T-cell (primary cell): ENCODE measurements around the gene RAB43. TPM values are rescaled to one million over a fixed set of nuclear protein-coding genes. Genes with fewer than 3 reads are reported as not detected.

Experiments used
- ATAC-seq, 4 experiments: fragments of 200-7000 bp in 3 of 4; fragments of 150-1000 bp in 1 of 4; cut with Tn5 transposase; replicated peaks in 1 of 4; 1 replicate in 3 of 4; 2 replicates in 1 of 4; pipeline ENCODE4 v1.10.0; 2021; ENCODE audit warnings: moderate library complexity in 3 of 4, mild to moderate bottlenecking in 2 of 4, moderate number of reproducible peaks in 1 of 4
- CTCF ChIA-PET, 2 donors: fragments of 300-600 bp; sonication (Branson Sonifier 250); formaldehyde crosslinking; loops; one replicate each; lab custom pipeline; 2022; ENCODE audit warnings: antibody characterized with exemption in 2 of 2; lab: Charles Lee
- POLR2A ChIA-PET, 2 donors: fragments of 300-600 bp; sonication (Branson Sonifier 250); formaldehyde crosslinking; loops; one replicate each; lab custom pipeline; 2022; ENCODE audit warnings: antibody characterized with exemption in 2 of 2; lab: Charles Lee
- DNase-seq, 35 experiments: peaks; one replicate each; pipeline versions ENCODE4 v3.0.0 to v3.0.0-alpha.2; 2013 to 2023
- H3K27ac ChIP-seq: one replicate; pipeline ENCODE4 v1.5.1; 2013; ENCODE audit warnings: low read length
- H3K27me3 ChIP-seq, 2 experiments: replicated peaks in 1 of 2; 1 replicate in 1 of 2; 2 replicates in 1 of 2; pipeline versions ENCODE4 v1.6.1 to v1.7.0; 2013; ENCODE audit warnings: low read length in 1 of 2, mixed read lengths in 1 of 2; ENCODE audit not compliant: control insufficient read depth in 2 of 2, insufficient read depth in 2 of 2; ENCODE audit errors: extremely low read depth in 1 of 2
- H3K36me3 ChIP-seq, 2 donors: 1 replicate in 1 of 2; 2 replicates in 1 of 2; pipeline versions ENCODE4 v1.6.1 to v1.7.0; 2013; ENCODE audit warnings: low read length in 1 of 2; ENCODE audit not compliant: control insufficient read depth in 2 of 2, insufficient read depth in 1 of 2; ENCODE audit errors: extremely low read depth in 1 of 2
- H3K4me1 ChIP-seq, 2 experiments: 1 replicate in 1 of 2; 2 replicates in 1 of 2; pipeline versions ENCODE4 v1.6.1 to v1.7.0; 2013; ENCODE audit warnings: low read length in 2 of 2, mixed read lengths in 1 of 2; ENCODE audit not compliant: insufficient read depth in 2 of 2, control insufficient read depth in 1 of 2; ENCODE audit errors: extremely low read depth in 1 of 2
- H3K4me3 ChIP-seq, 2 donors: 1 replicate in 1 of 2; 2 replicates in 1 of 2; pipeline versions ENCODE4 v1.5.1 to v1.7.0; 2013; ENCODE audit warnings: mild to moderate bottlenecking in 2 of 2, low read length in 1 of 2, moderate library complexity in 1 of 2; ENCODE audit not compliant: control insufficient read depth in 1 of 2; ENCODE audit errors: extremely low read depth in 1 of 2
- H3K9me3 ChIP-seq: 2 replicates; pipeline ENCODE4 v1.7.0; 2013
- H3K27ac Mint-ChIP-seq, 2 donors: one replicate each; pipeline ENCODE4 v1.8.0; 2020 to 2021; ENCODE audit warnings: mild to moderate bottlenecking in 2 of 2, mixed read lengths in 2 of 2
- H3K27me3 Mint-ChIP-seq, 2 donors: one replicate each; pipeline ENCODE4 v1.8.0; 2021 to 2022; ENCODE audit warnings: mixed read lengths in 2 of 2
- H3K36me3 Mint-ChIP-seq: one replicate; pipeline ENCODE4 v1.8.0; 2021; ENCODE audit warnings: mixed read lengths
- H3K4me1 Mint-ChIP-seq, 3 donors: one replicate each; pipeline ENCODE4 v1.8.0; 2020 to 2022; ENCODE audit warnings: mixed read lengths in 3 of 3, mild to moderate bottlenecking in 1 of 3
- H3K4me3 Mint-ChIP-seq, 3 donors: one replicate each; pipeline ENCODE4 v1.8.0; 2020 to 2022; ENCODE audit warnings: mild to moderate bottlenecking in 3 of 3, mixed read lengths in 3 of 3, moderate library complexity in 3 of 3
- H3K9me3 Mint-ChIP-seq, 3 donors: one replicate each; pipeline ENCODE4 v1.8.0; 2020 to 2022; ENCODE audit warnings: mixed read lengths in 3 of 3
- WGBS: methylation state at CpG from one replicate; pipeline ENCODE4 v1.1.5; 2013; ENCODE audit warnings: missing lambda C conversion rate; ENCODE audit not compliant: insufficient coverage; 5-methylcytosine and 5-hydroxymethylcytosine counted together
- total RNA-seq, 35 experiments: library from RNA in 6 of 35; stranded (reverse) in 6 of 35; fragments of 120-200 nt in 1 of 35; gene quantifications; one replicate each; pipeline versions ENCODE4 v1.2.1 to v1.2.4 and lab custom pipeline; 2013 to 2026

Gene RAB43
- total RNA-seq, 5 donors from 2014 or later (not counting 1 experiment from before 2014, with no cell fraction given), result 53.8 to 96.9 (median 77.6) TPM

- Histone ChIP-seq H3K4me1 (peaks cover 0 to 8% of the 10 kb centered on the region in 2 experiments), H3K27me3 (peaks cover 0 to 27% of the 10 kb centered on the region in 2 experiments), H3K27ac (no peak overlapping the region), H3K9me3 (peaks cover 3% of the 10 kb centered on the region), H3K36me3 (no peaks in the 10 kb centered on the region), H3K4me3 (peak overlapping the region; percentile 31 to 42)
- DNase-seq (peak in 11 of 35 experiments; percentile 8 to 53 (median 35)), ATAC-seq (peak; percentile 76 to 89 (median 80))
- H3K9me3 Mint-ChIP-seq, result peaks cover 5 to 6% (median 5%) of the 10 kb centered on the region in 3 donors
- ChIA-PET POLR2A (no interaction called here), CTCF (interaction anchor here in 1 of 2 donors (1.0 kb wide), 1 partner anchor 76 kb away, joined by 5 read pairs; no protein-coding TSS in a partner anchor)
- no peak overlapping the region for H3K27ac Mint-ChIP-seq
- 13% methylated on average over 41 of the region's 43 CpGs for WGBS
- H3K4me1 Mint-ChIP-seq, result peaks cover 0 to 18% (median 5%) of the 10 kb centered on the region in 3 donors
- no peaks in the 10 kb centered on the region for H3K36me3 Mint-ChIP-seq
- H3K4me3 Mint-ChIP-seq, result peak overlapping the region in 2 of 3 donors; percentile 59 to 63
- peaks cover 10 to 18% of the 10 kb centered on the region in 2 donors for H3K27me3 Mint-ChIP-seq
These were observed 75.9 kb downstream of the RAB43 start for GRCh38 chr3:129045675-129046036.

GRCh38 chr3:129040579-129041300, 80.9 kb downstream of the RAB43 start:
- H3K27me3 Mint-ChIP-seq, result peaks cover 16 to 29% of the 10 kb centered on the region in 2 donors
- no peak overlapping the region for H3K27ac Mint-ChIP-seq
- no peaks in the 10 kb centered on the region for H3K36me3 Mint-ChIP-seq
- ATAC-seq (no peak), DNase-seq (no peak)
- peaks cover 0 to 35% of the 10 kb centered on the region in 2 experiments for H3K27me3 ChIP-seq
- H3K9me3 Mint-ChIP-seq, result no peaks in the 10 kb centered on the region
- H3K9me3 ChIP-seq, result no peaks in the 10 kb centered on the region
- ChIA-PET CTCF (interaction anchor here in 1 of 2 donors (1.6 kb wide), 1 partner anchor 28 kb away, joined by 3 read pairs; no protein-coding TSS in a partner anchor), POLR2A (no interaction called here)
- 92% methylated on average over 13 of the region's 15 CpGs for WGBS
- H3K4me1 ChIP-seq, result peaks cover 5 to 22% of the 10 kb centered on the region in 2 experiments
- H3K36me3 ChIP-seq, result no peaks in the 10 kb centered on the region
- H3K4me3 Mint-ChIP-seq, result no peak overlapping the region
- peaks cover 14 to 31% (median 19%) of the 10 kb centered on the region in 3 donors for H3K4me1 Mint-ChIP-seq
- H3K27ac ChIP-seq, result no peak overlapping the region
- no peak overlapping the region for H3K4me3 ChIP-seq

- CTCF ChIA-PET, result interaction anchor here (0.6 to 1.6 kb wide), 4 partner anchors 13 to 337 kb away, joined by 3 to 4 read pairs (median 4); no protein-coding TSS in a partner anchor
These were observed 81.6 kb downstream of the RAB43 start for GRCh38 chr3:129040039-129040336.

GRCh38 chr3:129039271-129040038, 82.1 kb downstream of the RAB43 start:
- peaks cover 16 to 25% of the 10 kb centered on the region in 2 donors for H3K27me3 Mint-ChIP-seq
- whole genome bisulfite sequencing, result 60% methylated on average over 13 of the region's 14 CpGs
- Histone ChIP-seq H3K27ac (no peak overlapping the region), H3K27me3 (peaks cover 0 to 35% of the 10 kb centered on the region in 2 experiments), H3K4me1 (peaks cover 9 to 25% of the 10 kb centered on the region in 2 experiments), H3K36me3 (no peaks in the 10 kb centered on the region), H3K4me3 (no peak overlapping the region), H3K9me3 (no peaks in the 10 kb centered on the region)
- H3K9me3 Mint-ChIP-seq, result no peaks in the 10 kb centered on the region
- no peak for ATAC-seq
- DNase-seq, result peak in 6 of 35 experiments; percentile 15 to 37 (median 26)
- ChIA-PET CTCF (interaction anchor here (0.6 to 1.6 kb wide), 4 partner anchors 14 to 337 kb away, joined by 3 to 4 read pairs (median 4); no protein-coding TSS in a partner anchor), POLR2A (interaction anchor here in 1 of 2 donors (0.6 kb wide), 1 partner anchor 29 kb away, joined by 4 read pairs; no protein-coding TSS in a partner anchor)
- H3K27ac Mint-ChIP-seq, result no peak overlapping the region
- peaks cover 19 to 33% (median 31%) of the 10 kb centered on the region in 3 donors for H3K4me1 Mint-ChIP-seq
- H3K36me3 Mint-ChIP-seq, result no peaks in the 10 kb centered on the region
- H3K4me3 Mint-ChIP-seq, result no peak overlapping the region

More at GRCh38 chr3:129040039-129040336, 81.6 kb downstream of the RAB43 start:
- no peak overlapping the region for H3K27ac ChIP-seq
- peaks cover 0 to 35% of the 10 kb centered on the region in 2 experiments for H3K27me3 ChIP-seq
- ATAC-seq (no peak), DNase-seq (no peak)
- no peaks in the 10 kb centered on the region for H3K9me3 ChIP-seq
- POLR2A ChIA-PET, result interaction anchor here in 1 of 2 donors (0.6 kb wide), 1 partner anchor 29 kb away, joined by 4 read pairs; no protein-coding TSS in a partner anchor
- H3K4me1 ChIP-seq, result peaks cover 9 to 25% of the 10 kb centered on the region in 2 experiments
- Mint-ChIP-seq H3K4me1 (peaks cover 19 to 36% (median 26%) of the 10 kb centered on the region in 3 donors), H3K36me3 (no peaks in the 10 kb centered on the region), H3K27me3 (peaks cover 16 to 29% of the 10 kb centered on the region in 2 donors), H3K27ac (no peak overlapping the region), H3K9me3 (no peaks in the 10 kb centered on the region), H3K4me3 (no peak overlapping the region)
- no peak overlapping the region for H3K4me3 ChIP-seq
- 41% methylated on average over 2 of the region's 3 CpGs for WGBS
- H3K36me3 ChIP-seq, result no peaks in the 10 kb centered on the region

- DNase-seq (no peak), ATAC-seq (no peak)
- WGBS, result 79% methylated on average over 3 of the region's 10 CpGs
- Histone ChIP-seq H3K9me3 (no peaks in the 10 kb centered on the region), H3K4me1 (peaks cover 9 to 25% of the 10 kb centered on the region in 2 experiments), H3K36me3 (no peaks in the 10 kb centered on the region), H3K4me3 (no peak overlapping the region), H3K27me3 (peaks cover 0 to 28% of the 10 kb centered on the region in 2 experiments), H3K27ac (no peak overlapping the region)
- ChIA-PET CTCF (no interaction called here), POLR2A (interaction anchor here in 1 of 2 donors (0.5 kb wide), 1 partner anchor 12 kb away, joined by 3 read pairs; no protein-coding TSS in a partner anchor)
- H3K9me3 Mint-ChIP-seq, result no peaks in the 10 kb centered on the region
- peaks cover 16 to 19% of the 10 kb centered on the region in 2 donors for H3K27me3 Mint-ChIP-seq
- H3K36me3 Mint-ChIP-seq, result no peaks in the 10 kb centered on the region
- peaks cover 19 to 31% (median 28%) of the 10 kb centered on the region in 3 donors for H3K4me1 Mint-ChIP-seq
- no peak overlapping the region for H3K27ac Mint-ChIP-seq
- no peak overlapping the region for H3K4me3 Mint-ChIP-seq
These were observed 83.3 kb downstream of the RAB43 start for GRCh38 chr3:129038121-129038855.
